HG03135 (cell line): ENCODE measurements around the gene ATOH8.

ENCODE experiments used
- ATAC-seq: cut with Tn5 transposase; IDR thresholded peaks from one replicate; pipeline ENCODE4 v1.9.1; 2021; ENCODE audit warnings: mild to moderate bottlenecking, moderate library complexity; ENCODE audit not compliant: unreplicated experiment

ATOH8 gene

GRCh38 chr2:85734942-85735608, 18.7 kb upstream of the ATOH8 start:
- ATAC-seq, result no peak

GRCh38 chr2:85735691-85736090, 18.1 kb upstream of the ATOH8 start:
- ATAC-seq, result no peak

- ATAC-seq, result no peak
Measured at GRCh38 chr2:85736456-85737355, 17.1 kb upstream of the ATOH8 start.

- ATAC-seq, result no peak
Measured at GRCh38 chr2:85737481-85737880, 16.3 kb upstream of the ATOH8 start.

GRCh38 chr2:85737961-85738360, 15.8 kb upstream of the ATOH8 start:
- no peak for ATAC-seq

GRCh38 chr2:85740193-85740592, 13.6 kb upstream of the ATOH8 start:
- ATAC-seq, result no peak

- no peak for ATAC-seq
Measured at GRCh38 chr2:85741211-85741832, 12.5 kb upstream of the ATOH8 start.

- no peak for ATAC-seq
Measured at GRCh38 chr2:85741833-85742455, 11.8 kb upstream of the ATOH8 start.

- no peak for ATAC-seq
Measured at GRCh38 chr2:85743304-85743978, 10.3 kb upstream of the ATOH8 start.

- ATAC-seq, result no peak
Measured at GRCh38 chr2:85744055-85744454, 9.7 kb upstream of the ATOH8 start.

- ATAC-seq, result no peak
Measured at GRCh38 chr2:85744741-85745601, 8.8 kb upstream of the ATOH8 start.

GRCh38 chr2:85745619-85746018, 8.2 kb upstream of the ATOH8 start:
- no peak for ATAC-seq

GRCh38 chr2:85746321-85747004, 7.3 kb upstream of the ATOH8 start:
- no peak for ATAC-seq

- no peak for ATAC-seq
Measured at GRCh38 chr2:85747441-85747840, 6.3 kb upstream of the ATOH8 start.

GRCh38 chr2:85748039-85748734, 5.6 kb upstream of the ATOH8 start:
- ATAC-seq, result peak; percentile 68

- no peak for ATAC-seq
Measured at GRCh38 chr2:85748985-85749875, 4.6 kb upstream of the ATOH8 start.
